Right lobe of liver (tissue), 6 donors: ENCODE results near the gene FGF22. TPM values are rescaled to one million over a fixed set of nuclear protein-coding genes. Genes with fewer than 3 reads are reported as not detected.
"Not testable (repeated sequence)": the region's sequence is repeated elsewhere in the genome, so short reads cannot be mapped to it uniquely, and the experiment has no call there.

Experiments
- ATAC-seq, 4 donors: fragments of 200-7000 bp; cut with Tn5 transposase; one replicate each; pipeline ENCODE4 v1.9.1; 2020; ENCODE audit warnings: mild to moderate bottlenecking in 4 of 4, moderate library complexity in 4 of 4
- DNase-seq, 3 donors: peaks; one replicate each; pipeline ENCODE4 v3.0.0-alpha.2; 2020
- H3K27ac ChIP-seq, 3 donors: fragments of 200-600 bp; one replicate each; pipeline ENCODE4 v1.8.0; 2022
- H3K27me3 ChIP-seq, 2 donors: fragments of 200-600 bp; one replicate each; pipeline ENCODE4 v1.8.0; 2022
- H3K36me3 ChIP-seq, 4 donors: fragments of 200-600 bp; sonication (generic) in 1 of 4; one replicate each; pipeline versions ENCODE4 v1.5.1 to v1.8.0; 2017 to 2022; ENCODE audit warnings: control low read depth in 1 of 4
- H3K4me1 ChIP-seq, 4 donors: fragments of 200-600 bp; sonication (generic) in 1 of 4; one replicate each; pipeline versions ENCODE4 v1.5.1 to v1.8.0; 2017 to 2022; ENCODE audit warnings: control low read depth in 1 of 4
- H3K4me3 ChIP-seq, 3 donors: fragments of 200-600 bp; one replicate each; pipeline ENCODE4 v1.8.0; 2022
- H3K9me3 ChIP-seq, 4 donors: fragments of 200-600 bp; sonication (generic) in 1 of 4; one replicate each; pipeline versions ENCODE4 v1.5.1 to v1.8.0; 2017 to 2022; ENCODE audit warnings: control low read depth in 1 of 4
- CTCF ChIP-seq, 4 donors: fragments of 200-600 bp in 3 of 4; fragments of 450-650 bp in 1 of 4; IDR thresholded peaks; one replicate each; pipeline versions ENCODE4 v1.5.1 to v1.8.0; 2016 to 2022; ENCODE audit warnings: antibody characterized with exemption in 4 of 4, mild to moderate bottlenecking in 2 of 4
- POLR2A ChIP-seq: fragments of 450-650 bp; IDR thresholded peaks from one replicate; pipeline ENCODE4 v1.6.1; 2017; ENCODE audit warnings: antibody characterized with exemption, mild to moderate bottlenecking
- WGBS: methylation state at CpG from one replicate; pipeline ENCODE4 v1.1.6; 2018; ENCODE audit warnings: low coverage, low lambda C conversion rate; ENCODE audit not compliant: insufficient coverage; ENCODE audit errors: missing lambda C conversion rate; 5-methylcytosine and 5-hydroxymethylcytosine counted together
- intact Hi-C, 2 donors: fragments of 100-400 bp; cut with DNase I; formaldehyde crosslinking; loops; one replicate each; pipeline versions ENCODE4 v1.11.2 to v1.14.1; 2022
- total RNA-seq, 6 experiments: library from RNA; depleted of rRNA in 2 of 6; stranded (reverse); fragments of >200 nt in 2 of 6; fragmentation: NEBNext Ultra II Directional in 3 of 6; extraction: Animal tissue kit (Norgen Biotek cat#: 25700) in 3 of 6; gene quantifications; one replicate each; pipeline versions ENCODE4 v1.1.0 to v1.2.4, GENCODE V29; 2016 to 2023
- donor health status: DM: no; HTN: yes; CAD: no.
- donor health status: DM: no; HTN: no; CAD: no.
- donor health status: DM: no; HTN: no; CAD: no.
- donor health status: DM: no; HTN: yes; CAD: no.
- donor health status: DM: no; HTN: yes; CAD: no.

FGF22 gene
- total RNA-seq, 6 experiments from 2014 or later: 0.15 TPM; not detected in 5

DNA sequence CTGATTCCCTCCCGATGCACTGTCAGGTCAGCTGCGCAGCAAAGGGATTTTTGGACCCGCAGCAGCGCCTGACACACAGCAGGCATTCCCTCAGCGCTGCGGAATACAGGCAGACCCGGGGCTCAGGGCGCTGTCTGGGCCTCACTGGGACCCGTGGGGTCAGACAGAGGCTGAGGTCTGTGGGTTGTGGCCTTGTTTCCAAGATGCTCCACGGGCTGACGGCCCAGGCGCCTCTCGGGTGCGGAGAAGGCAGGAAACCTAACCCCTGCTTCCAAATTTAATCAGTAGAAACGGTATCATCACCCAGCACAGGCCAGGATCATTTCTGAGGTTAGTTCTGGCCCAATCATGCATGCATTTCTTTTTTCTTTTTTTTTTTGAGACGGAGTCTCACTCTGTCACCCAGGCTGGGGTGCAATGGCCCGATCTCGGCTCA is 24.0 kb downstream of the FGF22 start:
- Histone ChIP-seq H3K27ac (peak overlapping the region; percentile 81 to 95 (median 89)), H3K9me3 (no peaks in the 10 kb centered on the region), H3K27me3 (no peaks in the 10 kb centered on the region), H3K4me3 (peak overlapping the region; percentile 45 to 99 (median 54)), H3K4me1 (peaks cover 0 to 37% (median 16%) of the 10 kb centered on the region in 4 donors), H3K36me3 (no peaks in the 10 kb centered on the region)
- intact Hi-C loops: no loop called here
- 24% methylated on average over 8 of the region's 18 CpGs for WGBS
- DNase-seq (no peak), ATAC-seq (peak; percentile 6 to 27 (median 19))
- TF ChIP-seq CTCF (IDR thresholded peaks at IDR 0.05): no peak
- TF ChIP-seq POLR2A: no peak

GRCh38 chr19:664913-665443 is 25.3 kb downstream of the FGF22 start:
- H3K4me3 ChIP-seq: peak overlapping the region in 1 of 3 donors; percentile 6

GRCh38 chr19:666985-667573 is 27.4 kb downstream of the FGF22 start:
- ATAC-seq, H3K27me3 ChIP-seq, H3K36me3 ChIP-seq, H3K4me3 ChIP-seq, H3K9me3 ChIP-seq, DNase-seq, H3K27ac ChIP-seq: not testable (repeated sequence)
- peaks cover 0 to 16% (median 8%) of the 10 kb centered on the region in 4 donors for H3K4me1 ChIP-seq
- intact Hi-C loops: loop anchor here (5.0 kb wide), 1 partner anchor 65 kb away; no protein-coding TSS in a partner anchor
- 67% methylated on average over 10 of the region's 38 CpGs for WGBS

More at GRCh38 chr19:664913-665443, 25.3 kb downstream of the FGF22 start:
- TF ChIP-seq CTCF (IDR thresholded peaks at IDR 0.05): peak; percentile 87 to 95 (median 92)
- no peak for TF ChIP-seq POLR2A
- ATAC-seq (peak; percentile 12 to 34 (median 26)), DNase-seq (peak; percentile 78 to 80 (median 78))
- H3K36me3 ChIP-seq: no peaks in the 10 kb centered on the region
- H3K9me3 ChIP-seq: no peaks in the 10 kb centered on the region
- H3K4me1 ChIP-seq: peaks cover 0 to 24% (median 10%) of the 10 kb centered on the region in 4 donors
- intact Hi-C loops: loop anchor here (5.0 kb wide), 1 partner anchor 67 kb away; no protein-coding TSS in a partner anchor
- no peaks in the 10 kb centered on the region for H3K27me3 ChIP-seq
- no peak overlapping the region for H3K27ac ChIP-seq
- 6% methylated on average over 9 of the region's 24 CpGs for WGBS

- not testable (repeated sequence) for H3K27ac ChIP-seq, DNase-seq, H3K4me3 ChIP-seq, ATAC-seq, H3K36me3 ChIP-seq, H3K27me3 ChIP-seq, H3K9me3 ChIP-seq
- WGBS: 48% methylated on average over 11 of the region's 12 CpGs
- intact Hi-C loops: loop anchor here (5.0 kb wide), 1 partner anchor 63 kb away; no protein-coding TSS in a partner anchor
- peaks cover 0 to 12% (median 5%) of the 10 kb centered on the region in 4 donors for H3K4me1 ChIP-seq
These were observed 29.2 kb downstream of the FGF22 start for GRCh38 chr19:668675-669434.

DNA sequence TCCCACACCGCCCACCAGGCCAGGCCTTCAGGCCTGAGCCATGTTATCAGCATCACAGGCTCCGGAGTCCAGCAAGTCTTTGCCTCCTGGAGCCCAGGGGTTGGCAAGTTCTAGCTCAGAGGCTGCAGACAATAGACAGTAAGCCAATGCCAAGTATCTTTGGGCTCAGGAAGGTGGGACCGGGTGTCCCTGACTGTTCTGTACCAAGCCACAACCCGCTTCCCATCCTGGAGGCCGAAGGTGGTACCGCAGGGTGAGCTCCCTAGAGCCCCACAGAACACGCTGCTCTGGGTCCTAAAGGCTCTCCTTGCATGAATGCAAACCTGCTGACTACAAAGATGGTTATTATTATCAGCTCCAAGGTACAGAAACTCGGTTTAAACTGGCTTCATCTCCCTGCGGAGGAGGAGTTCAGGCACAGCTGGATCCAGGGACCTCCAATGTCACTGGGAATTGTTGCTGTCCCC is 31.0 kb downstream of the FGF22 start:
- Histone ChIP-seq H3K4me1 (peaks cover 0 to 4% (median 0%) of the 10 kb centered on the region in 4 donors), H3K4me3 (no peak overlapping the region), H3K27me3 (no peaks in the 10 kb centered on the region), H3K36me3 (no peaks in the 10 kb centered on the region), H3K27ac (no peak overlapping the region), H3K9me3 (no peaks in the 10 kb centered on the region)
- no peak for TF ChIP-seq CTCF (IDR thresholded peaks at IDR 0.05)
- TF ChIP-seq POLR2A: no peak
- no peak for DNase-seq
- intact Hi-C loops: no loop called here
- ATAC-seq: no peak
- no CpG with 5 or more reads among the region's 9 CpGs for WGBS
